Large intestine (tissue), 3 donors: ENCODE measurements around the gene WDR90. TPM values are rescaled to one million over a fixed set of nuclear protein-coding genes. Genes with fewer than 3 reads are reported as not detected.
"Not testable (repeated sequence)": the region's sequence is repeated elsewhere in the genome, so short reads cannot be mapped to it uniquely, and the experiment has no call there.

ENCODE experiments used
- DNase-seq, 2 donors: peaks; one replicate each; pipeline versions ENCODE4 v3.0.0 to v3.0.0-alpha.2; 2013
- H3K27ac ChIP-seq: one replicate; pipeline ENCODE4 v1.5.1; 2013; ENCODE audit warnings: low read length
- H3K27me3 ChIP-seq: 2 replicates; pipeline ENCODE4 v1.6.1; 2013; ENCODE audit warnings: low read length; ENCODE audit not compliant: control insufficient read depth, insufficient read depth
- H3K36me3 ChIP-seq: 2 replicates; pipeline ENCODE4 v1.6.1; 2013; ENCODE audit warnings: low read length; ENCODE audit not compliant: control insufficient read depth, insufficient read depth
- H3K4me1 ChIP-seq: one replicate; pipeline ENCODE4 v1.6.1; 2013; ENCODE audit warnings: low read length; ENCODE audit not compliant: control insufficient read depth, insufficient read depth
- H3K4me3 ChIP-seq: one replicate; pipeline ENCODE4 v1.5.1; 2013; ENCODE audit warnings: low read length
- H3K9me3 ChIP-seq: one replicate; pipeline ENCODE4 v1.6.1; 2013; ENCODE audit warnings: mild to moderate bottlenecking, low read depth, low read length, moderate library complexity; ENCODE audit not compliant: control insufficient read depth
- WGBS: methylation state at CpG from one replicate; pipeline ENCODE4 v1.1.5; 2013; ENCODE audit warnings: low lambda C conversion rate; ENCODE audit not compliant: insufficient coverage; 5-methylcytosine and 5-hydroxymethylcytosine counted together
- polyA plus RNA-seq: library from polyadenylated mRNA; unstranded; fragments of 120-200 nt; gene quantifications from one replicate; pipeline ENCODE4 v1.2.1, GENCODE V29; 2013

WDR90 gene
- polyA plus RNA-seq, 1 donor = 43.9 TPM

DNA sequence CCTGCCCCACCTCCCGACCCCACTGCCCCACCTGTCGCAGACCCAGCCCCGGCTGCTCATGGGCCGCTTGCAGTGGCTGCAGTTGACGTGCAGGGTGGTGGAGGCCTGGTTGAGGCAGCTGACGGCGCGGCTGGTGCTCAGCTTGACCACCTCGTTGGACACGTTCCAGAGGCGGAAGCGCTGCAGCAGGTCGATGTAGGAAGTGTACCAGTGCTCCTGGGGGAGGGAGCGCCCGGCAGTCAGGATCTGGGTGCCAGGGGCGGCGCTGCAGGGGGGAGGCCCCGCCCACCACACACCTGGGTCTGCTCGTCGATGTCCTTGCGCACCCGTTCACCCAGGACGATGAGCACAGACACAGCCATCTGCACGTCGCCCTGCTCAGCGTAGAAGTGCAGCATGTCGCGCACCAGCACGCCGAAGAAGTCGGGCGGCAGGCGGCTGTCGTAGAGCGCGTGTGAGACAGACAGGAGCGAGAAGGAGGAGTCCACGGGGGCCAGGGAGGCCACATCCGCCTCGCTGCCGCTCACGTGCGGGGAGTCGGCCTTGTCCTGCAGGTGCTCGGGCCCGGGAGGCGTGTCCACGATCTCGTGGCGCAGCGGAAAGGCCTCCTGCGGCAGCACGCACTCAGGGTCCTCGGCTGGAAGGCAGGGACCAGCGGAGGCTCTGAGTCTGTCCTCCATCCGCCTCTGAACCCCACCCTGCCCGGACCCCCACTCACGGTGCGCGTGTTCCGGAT lies 36.0 kb downstream of the WDR90 start:
- no peak for DNase-seq
- Histone ChIP-seq H3K4me3 (no peak overlapping the region), H3K9me3 (peaks cover 12% of the 10 kb centered on the region), H3K27ac (no peak overlapping the region), H3K36me3 (peaks cover 38% of the 10 kb centered on the region), H3K4me1 (peaks cover 37% of the 10 kb centered on the region), H3K27me3 (no peaks in the 10 kb centered on the region)
- WGBS = no CpG with 5 or more reads among the region's 61 CpGs

DNA sequence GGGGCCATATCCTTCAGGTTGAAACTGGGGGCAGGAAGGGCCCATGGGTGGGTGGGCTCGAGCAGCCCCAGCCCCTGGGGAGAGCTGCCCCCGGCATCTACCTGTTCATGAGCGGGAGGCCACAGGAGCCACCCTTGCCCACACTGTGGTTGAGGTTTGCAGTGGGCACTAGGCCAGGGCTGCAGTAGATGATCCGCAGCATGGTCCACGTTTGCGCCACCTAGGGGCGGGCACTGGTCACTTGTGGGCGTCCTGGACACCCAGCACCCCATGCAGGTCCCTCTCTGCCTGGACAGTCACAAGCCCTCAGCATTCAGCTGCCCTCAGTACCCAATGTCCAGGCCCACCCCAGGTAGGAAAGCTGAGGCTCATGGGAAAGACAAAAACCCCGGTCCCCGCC lies 36.8 kb downstream of the WDR90 start:
- peaks cover 38% of the 10 kb centered on the region for H3K36me3 ChIP-seq
- peaks cover 36% of the 10 kb centered on the region for H3K4me1 ChIP-seq
- no peak overlapping the region for H3K4me3 ChIP-seq
- WGBS = no CpG with 5 or more reads among the region's 10 CpGs
- no peak for DNase-seq
- H3K9me3 ChIP-seq = peaks cover 12% of the 10 kb centered on the region
- no peak overlapping the region for H3K27ac ChIP-seq
- H3K27me3 ChIP-seq = peaks cover under 1% of the 10 kb centered on the region

DNA sequence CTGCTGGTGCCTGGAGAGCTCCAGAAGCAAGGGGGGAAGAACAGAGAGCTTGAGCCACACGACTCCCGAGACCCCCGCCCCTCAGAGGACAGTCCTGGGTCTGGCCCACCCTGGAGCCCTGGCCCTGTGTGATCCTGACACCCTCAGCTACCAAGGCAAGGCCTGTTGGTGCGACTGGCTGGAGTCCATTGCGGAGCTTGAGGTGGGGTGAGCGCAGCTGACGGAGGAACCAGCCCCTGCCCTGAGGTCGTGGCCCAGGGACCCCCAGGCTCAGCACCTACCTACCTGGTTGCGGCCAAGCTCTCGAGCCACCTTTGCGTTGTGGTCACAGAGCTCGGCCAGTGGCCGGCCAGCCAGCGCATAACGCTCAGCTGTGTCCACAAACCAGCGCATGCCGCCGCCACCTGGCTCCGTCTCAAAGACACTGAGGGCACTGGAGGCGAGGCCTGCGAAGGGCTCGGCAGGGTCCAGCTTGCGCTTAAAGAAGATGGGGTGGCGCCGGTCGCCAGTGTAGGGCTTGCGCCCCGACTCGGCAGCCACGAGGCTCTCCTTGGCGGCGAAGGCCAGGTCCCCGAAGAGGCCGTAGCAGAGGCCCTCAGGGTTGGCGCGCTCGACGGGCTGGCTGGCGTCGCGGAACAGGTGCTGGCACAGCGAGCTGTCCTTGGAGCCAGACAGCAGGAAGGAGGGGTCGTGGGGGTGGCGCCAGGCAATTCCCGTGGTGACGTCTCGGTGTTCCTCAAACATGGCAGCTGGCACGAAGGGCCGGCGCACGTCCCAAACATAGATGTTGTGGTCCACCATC lies 37.5 kb downstream of the WDR90 start:
- H3K27ac ChIP-seq = no peak overlapping the region
- H3K9me3 ChIP-seq = peaks cover 12% of the 10 kb centered on the region
- WGBS = no CpG with 5 or more reads among the region's 51 CpGs
- H3K4me3 ChIP-seq = no peak overlapping the region
- peaks cover 29% of the 10 kb centered on the region for H3K4me1 ChIP-seq
- DNase-seq = no peak
- H3K36me3 ChIP-seq = peaks cover 37% of the 10 kb centered on the region
- H3K27me3 ChIP-seq = peaks cover 4% of the 10 kb centered on the region

DNA sequence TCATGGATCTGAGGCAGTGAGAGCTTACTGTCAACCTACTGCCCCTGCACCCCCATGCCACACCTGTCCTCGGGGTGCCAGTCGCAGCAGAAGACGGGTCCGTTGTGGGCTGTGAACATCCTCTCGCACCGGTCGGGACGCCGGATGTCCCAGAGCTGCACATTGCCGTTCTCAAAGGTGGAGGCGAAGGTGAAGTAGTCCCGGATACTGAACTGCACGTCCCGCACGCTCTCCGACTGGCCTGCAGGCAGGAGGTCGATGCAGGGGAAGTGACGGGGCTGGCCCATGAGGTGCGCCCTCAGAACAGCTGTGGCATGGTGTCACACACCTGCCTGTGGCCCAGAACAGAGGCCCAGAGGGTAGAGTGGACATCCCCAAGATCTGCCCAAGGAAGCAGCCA lies 38.3 kb downstream of the WDR90 start:
- Histone ChIP-seq H3K4me1 (peaks cover 22% of the 10 kb centered on the region), H3K27ac (no peak overlapping the region), H3K27me3 (peaks cover 12% of the 10 kb centered on the region), H3K36me3 (peaks cover 29% of the 10 kb centered on the region), H3K9me3 (peaks cover 12% of the 10 kb centered on the region), H3K4me3 (no peak overlapping the region)
- DNase-seq = no peak
- WGBS = no CpG with 5 or more reads among the region's 19 CpGs

DNA sequence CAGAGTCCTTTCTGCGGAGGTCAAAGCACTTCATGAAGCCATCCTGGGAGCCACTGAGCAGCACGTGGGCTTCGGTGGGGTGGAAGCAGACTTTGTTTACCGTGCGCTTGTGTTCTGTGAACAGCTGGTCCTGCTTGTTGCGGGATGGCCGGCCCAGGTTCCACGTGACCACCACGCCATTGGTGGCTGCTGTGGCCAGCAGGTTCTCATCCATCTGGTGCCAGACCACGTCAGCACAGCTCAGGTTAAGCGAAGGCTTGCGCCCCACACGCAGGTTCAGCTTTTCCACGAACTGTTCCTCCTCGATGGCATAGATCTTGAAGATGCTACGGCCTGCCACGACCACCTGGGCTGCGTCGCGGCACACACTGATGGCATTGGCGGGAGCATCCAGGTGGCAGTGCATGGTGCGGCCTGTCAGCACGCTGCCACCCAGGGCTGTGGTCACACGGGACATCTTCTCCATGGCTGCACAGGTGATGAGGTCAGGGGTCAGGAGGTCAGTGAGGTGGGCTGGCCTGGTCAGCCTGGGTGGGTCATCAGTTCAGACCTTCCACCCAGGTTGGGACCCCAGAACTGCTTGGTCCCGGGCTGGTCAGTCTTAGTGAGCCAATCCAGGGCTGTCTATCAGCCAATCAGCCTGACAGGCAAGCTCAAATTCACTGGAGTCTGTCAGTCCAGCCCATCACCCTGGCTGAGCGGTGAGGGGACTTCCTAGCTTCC lies 40.2 kb downstream of the WDR90 start:
- Histone ChIP-seq H3K4me1 (peaks cover 13% of the 10 kb centered on the region), H3K9me3 (peaks cover 19% of the 10 kb centered on the region), H3K36me3 (peaks cover 19% of the 10 kb centered on the region), H3K27ac (no peak overlapping the region), H3K27me3 (peaks cover 29% of the 10 kb centered on the region), H3K4me3 (peak overlapping the region; percentile 71)
- no peak for DNase-seq
- WGBS = no CpG with 5 or more reads among the region's 26 CpGs

DNA sequence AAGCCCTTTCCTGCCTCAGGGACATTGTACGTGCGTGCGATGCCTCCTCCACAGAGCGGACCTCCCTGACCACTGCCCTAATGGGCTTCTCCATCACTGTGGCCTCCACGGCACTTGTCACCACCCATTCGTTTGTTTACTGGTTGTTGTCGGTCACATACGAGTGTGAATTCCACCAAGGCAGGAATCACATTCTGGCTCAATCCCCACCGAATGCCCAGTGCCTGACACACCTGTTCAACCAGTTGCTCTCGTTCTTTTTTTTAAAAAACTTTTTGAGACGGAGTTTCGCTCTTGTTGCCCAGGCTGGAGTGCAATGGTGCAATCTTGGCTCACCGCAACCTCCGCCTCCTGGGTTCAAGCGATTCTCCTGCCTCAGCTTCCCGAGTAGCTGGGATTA lies 42.1 kb downstream of the WDR90 start:
- not testable (repeated sequence) for DNase-seq, H3K4me3 ChIP-seq, H3K27ac ChIP-seq
- H3K9me3 ChIP-seq = peaks cover 24% of the 10 kb centered on the region
- peaks cover 21% of the 10 kb centered on the region for H3K4me1 ChIP-seq
- H3K27me3 ChIP-seq = peaks cover 47% of the 10 kb centered on the region
- H3K36me3 ChIP-seq = peaks cover 13% of the 10 kb centered on the region
- WGBS = no CpG with 5 or more reads among the region's 16 CpGs

DNA sequence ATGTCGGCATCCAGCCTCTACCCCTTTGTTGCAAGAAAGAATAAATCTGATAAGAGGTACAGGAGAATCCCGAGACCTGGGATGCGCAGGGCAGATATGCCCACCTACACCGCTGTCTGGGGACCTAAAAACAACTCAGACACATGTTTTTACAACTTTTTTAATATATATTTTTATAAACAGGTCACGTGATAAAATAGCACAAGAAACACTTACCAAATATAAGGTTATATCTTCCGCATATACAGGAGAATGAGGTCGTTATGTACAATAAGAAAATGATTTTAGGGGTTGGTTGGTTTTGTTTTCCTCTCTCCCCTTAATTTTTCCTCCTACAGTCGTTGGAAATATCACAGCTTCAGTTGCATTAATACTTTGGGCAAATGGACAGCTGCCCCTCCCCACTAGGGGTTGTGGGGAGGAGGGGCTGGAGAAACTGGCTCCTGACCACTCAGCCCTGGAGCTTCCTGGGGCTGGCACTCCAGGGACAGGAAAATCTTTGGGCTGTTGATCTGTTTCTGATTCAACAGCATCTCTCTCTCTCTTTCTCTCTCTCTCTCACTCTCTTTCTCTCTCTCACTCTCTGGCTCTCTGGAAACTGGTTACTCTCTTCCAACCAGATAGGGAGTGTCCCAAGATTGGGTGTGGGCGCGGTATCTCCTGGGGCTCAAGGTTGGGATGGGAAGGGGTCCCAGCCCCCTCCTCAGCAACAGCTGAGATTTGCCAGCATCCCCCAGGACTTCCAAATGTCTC lies 43.4 kb downstream of the WDR90 start:
- H3K4me3 ChIP-seq = no peak overlapping the region
- peaks cover 21% of the 10 kb centered on the region for H3K4me1 ChIP-seq
- no peak overlapping the region for H3K27ac ChIP-seq
- H3K36me3 ChIP-seq = peaks cover 5% of the 10 kb centered on the region
- DNase-seq = no peak
- H3K27me3 ChIP-seq = peaks cover 57% of the 10 kb centered on the region
- WGBS = 63% methylated on average over 5 of the region's 10 CpGs
- peaks cover 18% of the 10 kb centered on the region for H3K9me3 ChIP-seq

DNA sequence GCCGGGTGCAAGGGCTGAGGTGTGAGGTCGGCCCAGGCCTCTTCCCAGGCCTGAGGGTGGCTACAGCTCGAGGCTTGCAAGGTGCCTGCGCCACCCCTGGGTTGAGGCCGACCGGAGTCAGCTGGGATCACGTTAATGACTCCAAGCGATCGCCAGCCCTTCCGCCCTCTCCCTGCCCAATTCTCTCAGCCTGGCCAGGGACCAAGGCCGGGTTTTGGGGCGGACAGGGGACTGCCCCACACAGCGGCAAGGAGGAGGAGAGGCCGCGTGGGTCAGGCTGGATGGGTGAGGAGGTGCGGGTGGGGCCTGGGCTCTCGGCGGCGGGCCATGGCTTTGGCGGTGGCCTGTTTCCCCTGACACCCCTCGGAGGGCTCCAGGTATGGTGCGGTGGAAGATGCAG lies 44.2 kb downstream of the WDR90 start:
- Histone ChIP-seq H3K4me1 (peaks cover 21% of the 10 kb centered on the region), H3K27me3 (peaks cover 63% of the 10 kb centered on the region), H3K27ac (no peak overlapping the region), H3K36me3 (no peaks in the 10 kb centered on the region), H3K9me3 (peaks cover 18% of the 10 kb centered on the region), H3K4me3 (no peak overlapping the region)
- WGBS = no CpG with 5 or more reads among the region's 22 CpGs
- DNase-seq = no peak

DNA sequence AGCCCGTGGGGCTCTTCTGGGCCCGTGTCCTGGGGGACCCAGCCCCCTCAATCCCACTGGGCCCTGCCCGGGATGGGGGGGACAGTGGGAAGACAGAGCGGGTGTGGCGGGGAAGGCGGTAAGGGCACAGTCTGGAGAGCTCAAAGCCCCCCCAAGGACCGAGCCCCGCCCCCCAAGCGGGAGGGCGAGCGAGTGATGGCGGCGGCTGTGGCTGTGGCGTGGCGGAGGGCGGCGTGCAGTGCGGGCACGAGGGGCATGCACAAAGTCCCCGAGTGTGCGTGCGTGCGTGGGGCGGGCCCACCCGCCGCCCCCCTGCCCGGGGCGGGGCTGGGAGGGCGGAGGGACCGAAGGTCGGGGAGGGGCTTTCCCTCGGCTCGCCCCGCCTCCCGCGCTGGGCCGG lies 44.6 kb downstream of the WDR90 start:
- DNase-seq = peak in 1 of 2 donors; percentile 38
- Histone ChIP-seq H3K36me3 (no peaks in the 10 kb centered on the region), H3K4me1 (peaks cover 21% of the 10 kb centered on the region), H3K4me3 (no peak overlapping the region), H3K27me3 (peaks cover 66% of the 10 kb centered on the region), H3K27ac (no peak overlapping the region), H3K9me3 (peaks cover 18% of the 10 kb centered on the region)
- WGBS = no CpG with 5 or more reads among the region's 37 CpGs
